ENCODE measurements around the gene S100A14.
"Not testable (repeated sequence)": the region's sequence is repeated elsewhere in the genome, so short reads cannot be mapped to it uniquely, and the experiment has no call there.

The S100A14 gene

DNA sequence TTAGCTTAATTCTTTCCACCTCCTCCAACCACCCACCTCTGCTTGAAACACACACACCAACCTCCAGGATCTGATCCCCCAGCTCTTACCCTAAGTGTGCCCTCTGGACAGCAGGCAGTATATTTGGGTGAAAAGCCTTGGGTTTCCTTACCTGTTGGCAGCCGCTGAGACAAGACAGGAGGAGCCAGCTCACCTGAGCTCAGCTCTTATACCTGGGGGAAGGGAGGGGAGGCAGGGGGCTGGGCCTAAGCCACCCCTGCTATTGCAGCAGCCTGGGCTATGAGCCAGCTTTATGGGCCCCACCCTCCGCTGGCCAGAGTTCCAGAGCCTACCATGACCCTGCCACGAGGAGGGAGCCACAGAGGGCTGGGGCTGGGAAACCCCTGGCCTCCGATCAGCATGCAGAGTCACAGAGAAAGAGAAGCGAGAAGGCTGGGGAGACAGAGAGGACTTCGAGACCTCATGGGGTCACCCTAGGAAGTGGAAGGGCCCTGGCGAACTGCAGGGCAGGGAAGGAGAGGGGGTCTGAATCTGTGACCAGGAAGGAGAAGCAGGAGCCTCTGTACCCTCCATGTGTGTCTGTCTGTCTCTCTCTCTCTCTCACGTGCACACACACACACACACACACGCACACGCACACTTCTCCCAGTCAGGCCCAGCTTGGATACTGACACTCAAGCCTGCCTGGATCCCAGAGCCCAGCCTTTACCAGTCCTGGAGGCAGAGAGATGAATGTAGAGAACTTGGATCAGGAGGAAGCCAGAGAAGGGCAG, at the start of gene S100A14:
Gene S100A14, minus strand, starts transcription at position 182 of the 773 bp plus-strand sequence. CDS start 467 bp downstream, outside the sequence.
- DNase-seq (ENCODE audit: low read depth), result no peak

DNA sequence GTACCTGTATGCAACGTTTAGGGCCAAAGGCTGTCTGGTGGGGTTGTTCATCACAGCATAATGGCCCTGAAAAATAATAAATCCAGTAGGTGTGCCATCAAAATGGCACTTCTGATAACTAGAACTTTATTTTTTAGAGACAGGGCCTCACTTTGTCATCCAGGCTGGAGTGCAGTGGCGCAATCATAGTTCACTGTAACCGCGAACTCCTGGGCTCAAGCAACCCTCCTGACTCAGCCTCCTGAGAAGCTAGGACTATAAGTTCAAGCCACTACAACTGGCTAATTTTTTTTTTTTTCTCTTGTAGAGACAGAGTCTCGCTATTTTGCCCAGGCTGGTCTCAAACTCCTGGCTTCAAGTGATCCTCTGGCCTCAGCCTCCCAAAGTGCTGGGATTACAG, 47.1 kb upstream of the S100A14 start:
- no peak for DNase-seq (ENCODE audit: low read depth)

DNA sequence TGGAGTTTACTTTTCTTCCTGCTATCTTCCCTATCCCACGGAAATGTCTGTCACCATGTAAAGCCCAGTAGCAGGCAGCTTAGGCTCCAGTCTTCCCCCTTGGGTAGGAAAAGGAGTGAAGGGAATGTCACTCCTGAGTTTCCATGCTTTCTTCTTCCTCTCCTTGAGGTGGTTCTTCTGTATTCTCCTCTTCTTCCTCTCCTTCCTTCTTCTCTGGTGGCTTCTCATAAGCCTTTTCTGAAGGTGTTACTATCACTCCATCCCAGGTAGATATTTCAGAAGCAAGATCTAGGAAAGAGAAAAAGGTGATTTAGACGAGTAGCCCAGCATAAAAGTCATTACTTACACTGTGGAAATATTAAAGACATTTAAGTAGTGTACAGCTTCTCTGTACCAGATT, 46.1 kb upstream of the S100A14 start:
- no peak for DNase-seq (ENCODE audit: low read depth)

DNA sequence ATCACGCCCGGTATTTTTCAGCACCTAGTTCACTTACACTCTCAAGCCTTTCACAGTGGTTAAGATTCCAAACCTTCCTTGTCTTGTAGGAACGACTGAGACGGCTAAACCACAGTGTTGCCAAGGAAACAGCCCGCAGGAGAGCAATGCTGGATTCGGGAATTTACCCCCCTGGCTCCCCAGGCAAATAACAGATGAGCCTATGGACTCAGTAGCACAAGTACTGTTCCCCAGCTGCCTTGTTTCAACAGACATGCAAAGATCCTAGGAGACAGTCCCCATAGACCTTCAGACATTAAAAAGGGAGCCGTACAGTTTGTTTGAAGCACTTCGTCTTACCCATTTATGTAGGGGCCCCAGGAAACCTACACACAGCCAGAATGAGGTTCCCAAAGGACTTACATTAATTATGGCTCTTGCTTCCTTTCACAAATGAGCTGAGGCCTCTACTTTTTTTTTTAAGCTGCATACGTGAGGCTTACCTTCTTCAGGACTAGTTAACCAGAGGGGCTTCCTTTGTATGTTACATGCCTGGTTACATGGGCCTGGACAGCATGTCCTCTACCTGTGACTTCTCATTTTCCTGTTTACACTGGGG, 45.1 kb upstream of the S100A14 start:
- DNase-seq (ENCODE audit: low read depth), result no peak

DNA sequence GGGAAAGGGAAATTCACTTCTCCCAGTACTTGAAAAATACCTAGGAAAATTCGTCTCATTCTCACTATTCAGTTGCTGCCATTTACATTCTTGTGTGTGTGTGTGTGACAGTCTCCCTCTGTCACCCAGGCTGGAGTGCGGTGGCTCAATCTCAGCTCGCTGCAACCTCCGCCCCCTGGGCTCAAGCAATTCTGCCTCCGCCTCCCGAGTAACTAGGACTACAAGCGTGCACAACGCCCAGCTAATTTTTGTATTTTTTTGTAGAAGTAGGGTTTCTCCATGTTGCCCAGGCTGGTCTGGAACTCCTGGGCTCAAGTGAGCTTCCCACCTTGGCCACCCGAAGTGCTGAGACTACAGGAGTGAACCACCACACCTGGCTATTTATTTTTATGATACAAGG, 43.5 kb upstream of the S100A14 start:
- no peak for DNase-seq (ENCODE audit: low read depth)

DNA sequence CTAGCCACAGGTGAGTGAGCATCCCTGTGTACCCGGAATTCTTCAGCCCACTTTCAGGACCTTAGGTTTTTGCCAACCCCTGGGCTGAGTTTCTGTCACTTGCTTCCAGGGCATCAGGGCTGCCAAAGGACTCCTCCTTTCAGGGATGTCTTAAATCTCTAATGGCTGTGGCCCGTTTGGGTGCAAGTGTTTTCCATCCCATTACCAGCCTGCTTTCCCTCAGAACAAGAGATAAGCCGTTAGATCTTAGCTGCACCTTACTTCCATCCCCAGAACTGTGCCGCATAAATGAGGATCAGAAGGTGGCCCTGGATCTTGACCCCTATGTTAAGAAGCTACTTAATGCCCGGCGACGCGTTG, 43.0 kb upstream of the S100A14 start:
- DNase-seq (ENCODE audit: low read depth), result no peak

DNA sequence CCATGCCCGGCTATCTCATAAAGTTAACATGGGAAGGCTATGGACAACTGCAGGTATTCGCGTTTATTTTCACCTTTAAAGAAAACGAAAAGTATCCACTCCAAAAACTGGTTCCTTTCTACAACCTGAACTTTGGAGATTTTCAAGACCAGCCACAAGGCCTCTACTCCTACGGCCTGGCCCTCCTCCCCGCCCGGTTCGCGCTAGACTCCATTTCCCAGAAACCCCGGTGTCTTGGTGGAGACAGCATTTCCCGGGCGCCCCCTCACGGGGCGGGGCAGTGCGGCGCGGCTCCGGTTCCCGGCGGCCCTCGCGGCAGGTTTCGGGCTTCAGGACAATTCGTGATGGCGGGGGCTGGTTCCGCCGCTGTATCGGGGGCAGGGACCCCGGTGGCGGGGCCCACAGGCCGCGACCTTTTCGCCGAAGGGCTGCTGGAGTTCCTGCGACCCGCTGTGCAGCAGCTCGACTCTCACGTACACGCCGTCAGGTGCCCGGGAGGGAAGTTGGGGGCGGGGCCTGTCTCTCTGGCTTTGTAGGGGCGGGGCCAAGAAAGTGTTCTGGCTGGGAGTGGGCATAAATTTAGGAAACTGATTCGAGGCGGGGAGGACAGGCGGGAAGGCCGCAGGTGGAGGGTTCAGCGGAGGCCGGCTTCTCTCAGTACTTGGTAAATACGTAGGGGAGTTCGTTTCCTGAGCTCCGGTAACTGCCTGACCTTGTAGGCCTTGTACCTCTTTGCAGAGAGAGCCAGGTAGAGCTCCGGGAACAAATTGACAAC, 42.5 kb upstream of the S100A14 start, which contains the start of gene SNAPIN:
Gene SNAPIN, plus strand, starts transcription at position 304 of the 775 bp plus-strand sequence. Its CDS starts 41 bp downstream, at position 345.
- DNase-seq (ENCODE audit: low read depth), result peak; percentile 75

DNA sequence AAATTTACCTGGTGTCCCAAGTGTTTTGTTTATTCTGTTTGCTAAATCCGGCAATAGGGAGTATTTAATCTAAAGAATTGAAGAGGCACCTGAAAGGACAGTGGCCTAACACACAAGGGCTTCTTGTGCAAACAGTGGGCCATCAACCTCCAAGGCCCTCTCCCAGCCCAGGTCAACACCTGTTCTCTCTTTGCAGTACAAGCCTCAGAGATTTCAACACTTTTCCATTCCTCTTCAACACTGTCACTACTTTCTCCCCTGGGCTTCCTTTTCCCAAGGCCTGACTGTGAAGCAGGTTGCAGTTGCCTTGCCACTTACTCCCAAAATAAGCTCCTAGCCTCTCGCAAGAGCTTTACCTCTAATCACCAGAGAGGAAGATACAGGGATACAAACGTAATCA, 39.2 kb upstream of the S100A14 start:
- DNase-seq (ENCODE audit: low read depth), result no peak

DNA sequence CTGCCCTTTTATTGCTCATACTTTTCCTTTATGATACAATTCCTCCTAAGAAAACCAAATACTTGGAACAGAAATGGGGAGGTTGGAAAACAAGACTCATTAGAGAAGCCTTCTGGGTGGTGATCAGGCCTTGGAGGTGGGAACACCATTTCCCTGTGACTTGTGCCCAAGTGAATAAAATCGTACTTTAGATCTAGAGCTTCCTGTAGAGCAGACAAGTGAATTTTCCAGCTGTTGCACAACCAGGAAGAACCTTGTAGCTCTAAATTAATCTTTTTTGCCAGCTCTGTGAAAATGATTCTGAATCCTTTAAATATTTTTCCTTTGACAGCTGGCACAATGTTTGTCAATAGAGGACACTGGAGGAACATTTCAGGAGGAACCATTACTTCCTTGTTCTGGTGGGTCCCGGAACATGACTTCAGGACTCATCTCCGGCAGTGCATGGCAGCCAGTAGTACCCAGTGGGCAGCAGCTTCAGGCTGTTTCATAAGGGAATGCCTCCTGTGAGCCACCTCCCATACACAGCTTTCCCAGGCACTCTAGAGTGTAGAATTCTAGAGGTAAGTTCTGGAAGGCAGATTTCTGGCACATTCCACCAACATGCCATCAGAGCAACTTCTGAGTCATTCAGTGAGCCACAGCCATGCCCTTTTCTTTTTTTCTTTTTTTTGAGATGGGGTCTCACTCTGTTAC, 36.8 kb upstream of the S100A14 start:
- DNase-seq (ENCODE audit: low read depth), result no peak

DNA sequence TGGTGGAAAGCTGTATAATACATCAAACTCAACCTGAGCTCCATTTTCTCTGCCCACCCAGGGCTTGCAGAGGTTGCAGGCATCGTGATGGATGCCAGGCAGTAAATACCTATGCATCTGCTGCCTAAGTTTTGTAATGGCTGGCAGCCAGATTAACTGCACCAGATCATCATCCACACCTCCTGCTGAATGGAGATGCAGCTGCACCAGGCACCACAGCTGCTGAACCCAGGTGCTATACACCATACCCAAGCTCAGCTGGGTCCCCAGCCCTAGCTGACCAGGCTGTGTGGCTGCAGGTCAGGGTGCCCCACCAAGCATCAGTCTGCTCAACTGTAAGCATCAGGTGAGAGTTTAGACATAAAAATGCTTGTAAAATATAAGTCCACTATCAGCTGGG, 35.6 kb upstream of the S100A14 start:
- no peak for DNase-seq (ENCODE audit: low read depth)

DNA sequence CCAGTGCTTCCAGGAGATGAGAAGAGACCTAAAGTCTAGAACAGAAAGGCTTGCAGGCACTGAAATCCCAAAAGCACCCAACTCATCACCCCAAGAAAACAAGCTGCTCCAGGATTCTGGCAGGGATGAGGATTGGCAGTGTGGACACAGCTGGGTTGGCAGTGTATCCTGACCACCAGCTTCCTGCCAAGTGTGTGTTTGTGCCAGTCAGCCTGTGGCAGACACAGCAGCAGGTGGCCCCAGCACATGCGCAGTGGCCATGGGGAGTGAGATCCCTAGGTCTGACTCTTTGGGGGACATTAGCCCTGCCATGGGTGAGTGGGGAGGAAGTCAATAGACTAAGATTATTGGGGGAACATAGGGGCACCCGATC, 33.7 kb upstream of the S100A14 start:
- no peak for DNase-seq (ENCODE audit: low read depth)

DNA sequence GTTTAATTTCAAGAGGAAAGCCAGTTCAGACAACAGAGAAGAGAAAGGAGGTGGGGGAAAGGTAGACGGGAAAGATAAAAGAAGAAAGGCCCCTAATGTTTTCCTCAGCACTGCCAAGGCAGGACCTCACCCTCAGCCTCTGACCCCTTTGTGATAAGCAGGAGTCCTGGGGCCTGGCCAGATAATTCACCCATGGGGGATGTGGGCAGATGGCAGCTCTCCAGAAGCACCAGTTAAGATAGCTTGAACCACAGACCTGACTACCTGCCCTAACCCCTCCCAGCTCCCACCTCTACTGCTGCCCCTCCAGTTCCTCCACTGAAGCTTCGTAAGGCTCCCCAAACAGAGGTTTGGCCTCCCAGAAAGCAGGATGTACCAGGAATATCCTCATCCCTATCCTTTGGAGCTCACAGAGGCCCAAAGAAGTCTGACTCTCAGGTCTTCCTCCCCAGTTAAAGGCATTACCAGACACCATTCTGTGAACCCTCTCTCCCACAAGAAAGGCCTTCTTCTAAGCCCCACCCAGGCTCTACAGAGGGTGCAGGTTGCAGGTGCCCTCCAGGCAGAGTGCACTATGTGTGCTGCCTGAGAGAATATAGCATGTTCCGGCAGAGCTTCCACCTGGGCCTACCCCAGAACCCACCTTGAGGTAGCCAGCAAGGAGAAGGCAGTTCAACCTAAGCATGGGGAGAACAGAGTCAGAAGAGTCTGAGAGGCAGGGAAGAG, 33.2 kb upstream of the S100A14 start:
- DNase-seq (ENCODE audit: low read depth), result no peak

DNA sequence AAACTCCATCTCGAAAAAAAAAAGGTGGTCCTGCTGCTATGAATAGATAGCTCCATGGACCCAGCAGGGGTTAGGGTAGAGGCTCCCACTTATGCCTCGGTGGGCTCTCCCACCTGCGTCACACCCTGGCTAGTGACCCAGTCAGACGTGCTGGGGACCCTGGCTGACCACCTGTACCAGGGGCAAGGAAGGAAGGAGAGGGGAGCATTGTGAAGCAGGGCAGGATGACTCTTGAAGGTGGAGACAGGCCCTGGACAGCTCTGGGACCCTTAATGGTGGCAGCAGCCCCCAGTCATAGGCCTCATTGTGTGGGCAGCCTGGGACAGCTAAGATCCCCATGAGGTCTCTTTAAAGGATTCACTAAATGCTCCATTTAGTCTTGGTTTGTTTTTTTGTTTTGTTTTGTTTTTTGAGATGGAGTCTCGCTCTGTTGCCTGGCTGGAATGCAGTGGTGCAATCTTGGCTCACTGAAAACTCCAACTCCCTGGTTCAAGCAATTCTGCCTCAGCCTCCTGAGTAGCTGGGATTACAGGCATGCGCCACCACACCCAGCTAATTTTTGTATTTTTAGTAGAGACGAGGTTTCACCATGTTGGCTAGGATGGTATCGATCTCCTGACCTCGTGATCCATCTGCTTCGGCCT, 32.0 kb upstream of the S100A14 start:
- no peak for DNase-seq (ENCODE audit: low read depth)

DNA sequence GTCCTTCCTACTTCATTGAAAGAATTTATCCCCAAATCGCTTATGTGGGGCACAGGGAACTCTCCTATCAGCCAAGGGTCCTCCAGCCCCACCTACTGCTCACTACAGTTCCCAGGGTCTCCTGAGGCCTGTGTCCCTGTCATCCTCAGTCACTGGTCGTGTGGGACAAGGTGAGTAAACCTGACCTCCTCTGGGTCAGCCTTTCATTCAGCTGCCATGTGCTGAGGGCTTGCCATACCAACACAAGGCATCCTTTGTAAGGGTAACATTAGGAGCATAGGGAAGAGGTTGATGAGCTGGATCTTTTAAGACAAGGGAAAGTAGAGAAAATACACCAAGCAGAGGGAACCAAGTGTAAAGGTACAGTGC, 31.2 kb upstream of the S100A14 start:
- DNase-seq (ENCODE audit: low read depth), result no peak

DNA sequence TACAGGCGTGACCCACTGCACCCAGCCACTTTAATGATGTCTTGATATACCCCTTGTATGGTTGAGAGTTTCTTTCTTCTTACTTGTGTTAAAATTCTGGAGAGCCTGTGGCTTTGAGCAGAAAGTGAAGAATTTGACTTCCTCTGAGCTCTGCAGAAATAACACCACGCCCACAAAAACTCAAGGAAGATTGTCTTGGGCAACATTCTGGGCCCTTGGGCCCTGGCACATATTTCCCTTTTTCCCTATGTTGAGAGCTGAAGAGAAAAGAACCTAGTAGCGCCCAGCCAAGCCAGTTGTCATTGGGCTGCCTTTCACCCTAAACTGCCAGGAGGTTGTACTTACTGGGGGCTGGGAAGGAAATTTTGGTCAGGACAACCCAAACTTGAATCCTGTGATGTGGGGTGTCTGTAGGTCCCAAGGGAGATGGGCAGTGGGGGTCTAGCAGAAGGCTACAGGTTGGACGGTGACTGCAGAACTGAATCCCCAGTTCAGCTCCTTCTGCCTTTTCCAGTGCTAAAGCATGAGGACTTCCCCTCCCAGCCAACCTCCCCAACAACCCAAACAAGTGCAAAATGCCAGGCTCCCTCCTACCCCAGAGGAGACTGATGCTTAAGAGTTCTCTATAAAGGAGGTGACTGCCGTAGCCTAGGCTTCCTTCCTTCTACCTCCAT, 30.7 kb upstream of the S100A14 start:
- DNase-seq (ENCODE audit: low read depth), result no peak

DNA sequence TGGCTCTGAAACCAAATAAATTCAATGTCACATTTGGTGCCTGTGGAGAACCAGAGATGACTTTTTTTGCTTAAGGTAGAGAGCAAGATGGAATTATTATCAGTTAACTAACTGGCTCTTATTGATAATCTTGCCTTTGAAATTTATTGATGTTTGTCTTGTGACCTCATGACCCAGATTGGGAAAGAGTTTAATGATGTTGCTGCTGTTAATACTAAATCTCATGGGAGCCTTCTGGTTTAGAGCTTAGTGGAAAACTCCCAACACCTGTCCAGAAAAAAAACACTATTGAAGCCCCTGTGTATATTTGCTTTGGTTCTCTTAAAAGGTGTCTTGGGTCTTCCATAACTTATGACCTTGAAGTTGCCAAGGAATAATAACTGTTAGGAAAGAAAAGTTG, 27.7 kb upstream of the S100A14 start:
- no peak for DNase-seq (ENCODE audit: low read depth)

DNA sequence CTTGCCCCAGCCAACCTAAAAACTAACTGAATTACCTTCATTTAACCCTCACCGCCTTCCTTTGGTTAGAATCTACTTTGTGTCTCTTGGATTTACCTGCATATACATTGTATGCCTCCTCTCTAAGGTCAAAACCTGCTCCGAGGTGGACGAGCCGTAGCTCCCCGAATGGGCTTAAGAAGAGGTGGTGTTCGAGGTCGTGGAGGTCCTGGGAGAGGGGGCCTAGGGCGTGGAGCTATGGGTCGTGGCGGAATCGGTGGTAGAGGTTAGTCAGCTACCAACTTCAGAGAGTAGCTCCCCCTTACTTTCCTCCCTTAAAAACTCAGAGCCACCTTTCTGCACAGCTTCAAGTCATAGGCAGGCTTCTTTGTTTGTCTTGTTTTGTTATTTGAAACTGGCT, 27.0 kb upstream of the S100A14 start:
- DNase-seq (ENCODE audit: low read depth), result no peak

DNA sequence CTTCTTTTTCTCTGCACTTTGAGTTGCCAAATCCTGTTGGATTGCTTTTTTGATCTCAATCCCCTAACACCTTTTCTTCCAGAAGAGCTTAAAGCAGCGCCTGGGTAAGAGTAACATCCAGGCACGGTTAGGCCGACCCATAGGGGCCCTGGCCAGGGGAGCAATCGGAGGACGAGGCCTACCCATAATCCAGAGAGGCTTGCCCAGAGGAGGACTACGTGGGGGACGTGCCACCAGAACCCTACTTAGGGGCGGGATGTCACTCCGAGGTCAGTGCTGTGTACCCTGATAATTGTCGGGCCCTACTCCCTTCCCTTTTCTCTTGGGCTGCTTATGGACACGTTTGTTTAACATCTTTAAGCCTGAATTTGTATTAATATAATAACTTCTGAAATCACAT, 26.0 kb upstream of the S100A14 start:
- DNase-seq (ENCODE audit: low read depth), result no peak

DNA sequence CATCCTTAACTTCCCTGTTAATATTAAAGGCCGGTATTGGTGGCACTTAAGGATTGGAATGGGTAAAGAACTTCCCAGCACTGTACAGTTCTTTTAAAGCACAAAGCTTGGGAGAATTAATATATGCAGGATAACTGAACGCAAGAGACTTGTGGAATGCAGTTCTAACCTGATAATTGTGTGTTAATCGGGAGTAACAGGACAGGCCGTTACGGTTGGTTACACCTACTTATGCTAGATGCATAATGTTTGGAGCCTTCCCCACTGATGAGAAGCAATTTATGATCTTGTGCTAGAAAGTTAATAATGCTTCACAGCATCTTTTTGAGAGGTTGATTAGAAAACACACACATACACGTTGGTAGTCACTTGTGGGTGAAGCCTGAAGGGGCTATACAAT, 24.7 kb upstream of the S100A14 start:
- DNase-seq (ENCODE audit: low read depth), result no peak

DNA sequence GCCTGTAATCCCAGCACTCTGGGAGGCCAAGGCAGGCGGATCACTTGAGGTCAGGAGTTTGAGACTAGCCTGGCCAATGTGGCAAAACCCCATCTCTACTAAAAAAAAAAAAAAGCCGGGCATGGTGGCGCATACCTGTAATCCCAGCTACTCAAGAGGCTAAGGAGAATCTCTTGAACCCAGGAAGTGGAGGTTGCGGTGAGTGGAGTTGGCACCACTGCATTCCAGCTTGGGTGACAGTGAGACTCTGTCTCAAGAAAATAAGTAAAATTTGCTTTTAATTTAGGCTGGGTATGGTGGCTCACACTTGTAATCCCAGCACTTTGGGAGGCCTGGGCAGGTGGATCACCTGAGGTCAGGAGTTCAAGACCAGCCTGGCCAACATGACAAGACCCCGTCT, 24.1 kb upstream of the S100A14 start:
- DNase-seq (ENCODE audit: low read depth), result not testable (repeated sequence)

DNA sequence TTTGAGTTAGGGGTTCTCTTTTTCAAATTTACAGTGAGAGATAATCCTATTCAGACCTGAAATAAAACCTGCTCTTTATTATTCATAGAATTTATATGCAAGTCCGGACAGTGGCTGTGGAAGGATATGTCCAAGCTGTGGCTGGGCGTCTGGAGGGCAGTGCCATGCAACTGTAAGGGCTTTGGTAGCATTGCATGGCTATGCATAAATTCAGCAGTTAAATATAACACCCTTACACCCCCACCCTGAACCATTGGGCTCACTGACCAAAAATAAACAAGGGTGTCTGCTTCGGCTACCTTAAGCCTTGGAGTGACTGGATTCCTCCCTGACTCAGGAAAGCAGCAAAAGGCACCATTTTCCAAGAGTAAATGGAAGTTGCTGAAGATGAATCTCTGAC, 23.2 kb upstream of the S100A14 start:
- DNase-seq (ENCODE audit: low read depth), result no peak
